ENCODE results near the gene HDGFL2. TPM values are rescaled to one million over a fixed set of nuclear protein-coding genes. Genes with fewer than 3 reads are reported as not detected.
"Not testable (repeated sequence)": the region's sequence is repeated elsewhere in the genome, so short reads cannot be mapped to it uniquely, and the experiment has no call there.

The HDGFL2 gene
- total RNA-seq, 1 experiment from 2014 or later: 56.1 TPM

DNA sequence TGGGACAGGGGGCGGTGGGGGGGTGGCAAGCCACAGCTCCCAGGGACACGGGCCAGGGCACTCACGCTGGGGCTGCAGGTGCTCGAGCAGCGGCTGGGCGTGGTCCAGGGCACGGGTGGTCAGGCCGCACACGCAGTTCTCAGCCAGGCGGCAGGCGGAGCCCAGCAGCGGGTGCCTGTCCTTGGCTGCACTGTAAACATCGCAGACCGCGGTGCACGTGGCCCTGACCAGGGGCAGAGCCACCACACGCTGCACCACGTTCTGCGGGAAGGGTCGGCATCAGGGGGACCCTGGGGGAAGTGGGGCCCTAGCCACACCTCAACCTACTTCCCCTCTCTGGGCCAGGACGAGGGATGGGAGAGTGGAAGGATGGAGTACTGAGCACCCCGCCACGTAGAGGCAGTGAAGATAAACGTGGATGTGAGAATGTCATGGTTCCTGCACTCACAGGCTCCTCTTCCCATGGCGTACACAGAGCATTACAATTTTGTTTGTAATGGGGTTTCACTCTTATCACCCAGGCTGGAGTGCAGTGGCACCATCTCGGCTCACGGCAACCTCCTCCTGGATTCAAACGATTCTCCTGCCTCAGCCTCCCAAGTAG is 59.6 kb downstream of the HDGFL2 start:
- no peak for DNase-seq (ENCODE audit: low spot score)

DNA sequence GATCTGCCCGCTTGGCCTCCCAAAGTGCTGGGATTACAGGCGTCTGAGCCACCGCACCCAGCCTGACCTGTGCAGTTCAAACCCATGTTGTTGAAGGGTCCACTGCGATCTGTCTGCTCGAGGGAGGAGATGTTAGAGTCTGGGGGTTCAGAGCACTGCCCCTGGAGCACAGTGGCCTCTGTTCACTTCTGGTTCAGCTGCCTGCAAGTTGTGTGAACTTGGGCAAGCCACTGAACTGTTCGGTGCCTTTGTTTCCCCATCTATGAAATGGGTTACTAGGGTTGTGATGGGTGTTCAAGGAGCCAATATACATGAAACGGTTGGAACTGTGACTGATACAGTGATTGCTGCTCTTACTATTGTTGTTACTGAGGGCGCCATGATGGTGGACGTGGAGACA is 61.2 kb downstream of the HDGFL2 start:
- DNase-seq (ENCODE audit: low spot score): no peak

DNA sequence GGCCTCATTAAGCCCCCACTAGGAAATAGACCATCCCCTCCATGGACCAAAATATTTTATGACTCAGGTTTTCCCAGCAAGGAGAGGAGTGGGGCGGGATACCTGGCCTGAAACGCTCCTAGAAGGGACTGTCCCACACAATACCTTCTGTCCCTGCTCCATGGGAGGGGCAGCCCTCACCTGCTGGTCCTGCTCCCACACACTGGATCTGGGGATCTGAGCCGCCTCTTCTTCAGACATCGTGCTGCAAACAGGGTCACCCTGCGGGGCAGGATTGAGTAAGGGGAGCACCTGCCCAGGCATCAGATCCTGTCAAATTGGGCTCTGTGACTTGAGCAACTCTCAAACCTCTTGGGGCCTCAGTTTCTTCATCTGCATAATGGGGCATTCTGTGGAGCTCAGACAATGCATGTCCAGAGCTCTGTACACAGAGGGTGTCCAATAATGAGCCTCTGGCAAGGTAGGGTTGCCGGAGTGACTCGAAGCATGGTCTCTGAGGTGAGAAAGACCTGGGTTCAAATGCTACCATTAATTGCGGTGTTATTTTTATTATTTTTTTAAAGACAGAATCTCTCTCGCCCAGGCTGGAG is 61.8 kb downstream of the HDGFL2 start:
- no peak for DNase-seq (ENCODE audit: low spot score)

GRCh38 chr19:4534836-4535658 is 63.0 kb downstream of the HDGFL2 start, which contains the start of gene PLIN5:
Gene PLIN5 (minus strand): TSS chr19:4535224. CDS start chr19:4534074, 1,150 bp downstream.
- DNase-seq (ENCODE audit: low spot score): peak; percentile 80

GRCh38 chr19:4536798-4537197 is 64.7 kb downstream of the HDGFL2 start:
- no peak for DNase-seq (ENCODE audit: low spot score)

DNA sequence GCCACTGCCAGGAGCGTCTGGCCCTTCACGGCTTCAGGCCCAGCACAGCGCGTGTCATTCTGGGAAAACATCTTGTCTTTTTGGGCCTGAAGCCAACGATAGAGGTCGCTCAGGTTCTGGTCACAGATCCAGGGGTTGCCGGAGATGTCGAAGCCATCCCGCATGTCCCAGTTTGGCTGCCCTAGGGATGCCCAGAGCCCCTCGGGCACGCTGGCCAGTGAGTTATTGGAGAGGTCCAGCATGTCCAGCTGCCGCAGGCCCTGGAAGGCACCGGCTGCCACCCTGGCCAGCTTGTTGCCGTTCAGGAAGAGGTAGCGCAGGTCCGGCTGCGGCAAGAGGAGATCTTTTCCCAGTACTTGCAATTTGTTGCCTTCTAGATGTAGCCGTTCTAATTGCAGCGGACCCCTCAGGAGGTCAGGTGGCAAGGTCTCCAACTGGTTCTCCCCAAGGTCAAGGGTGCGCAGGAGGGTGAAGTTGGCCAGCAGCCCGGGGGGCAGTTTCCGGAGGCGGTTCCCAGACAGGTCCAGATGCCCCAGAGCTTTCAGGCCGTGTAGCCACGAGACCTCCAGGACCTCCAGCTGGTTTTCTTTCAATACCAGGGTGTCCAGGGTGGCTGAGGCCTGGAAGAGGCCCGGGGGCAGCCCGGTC is 66.0 kb downstream of the HDGFL2 start:
- DNase-seq (ENCODE audit: low spot score): no peak

DNA sequence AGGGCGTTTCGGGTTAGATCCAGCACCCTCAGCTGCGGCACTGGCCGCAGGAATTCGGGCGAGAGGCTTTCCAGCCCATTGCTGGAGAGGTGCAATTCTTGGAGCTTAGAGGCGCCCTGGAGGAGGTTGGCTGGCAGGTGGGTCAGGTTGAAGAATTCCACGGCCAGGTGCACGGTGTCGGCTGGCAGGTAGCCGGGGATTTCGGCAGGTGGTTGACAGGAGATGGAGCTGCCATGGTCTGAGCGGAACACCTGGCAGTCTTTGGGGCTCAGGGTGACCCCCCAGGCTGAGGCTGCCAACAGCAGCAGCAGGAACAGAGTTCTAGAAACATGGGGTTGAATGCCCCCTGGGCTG is 66.5 kb downstream of the HDGFL2 start:
- DNase-seq (ENCODE audit: low spot score): no peak

DNA sequence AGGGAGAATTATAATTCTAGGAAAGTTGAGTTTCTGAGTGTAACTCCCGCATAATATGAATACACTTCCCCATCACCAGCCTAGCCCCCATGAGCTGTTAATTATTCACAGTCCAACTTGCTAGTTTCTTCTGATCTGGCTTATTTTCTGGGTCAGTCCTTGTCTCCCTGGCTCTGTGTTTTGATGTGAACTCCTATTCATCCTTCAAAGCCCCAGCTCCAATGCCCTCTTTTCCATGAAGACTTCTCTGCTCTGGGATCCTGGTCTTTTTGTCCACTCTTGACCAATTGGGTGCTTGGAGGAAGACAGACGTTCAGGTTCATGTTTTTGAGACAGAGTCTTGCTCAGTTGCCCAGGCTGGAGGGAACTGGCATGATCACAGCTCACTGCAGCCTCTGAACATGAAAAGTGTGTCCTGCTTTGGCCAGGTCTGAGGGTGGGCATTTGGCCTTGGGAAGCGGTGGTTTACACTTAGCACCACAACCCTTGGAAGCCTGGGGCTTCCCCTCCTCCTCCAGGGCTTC is 67.1 kb downstream of the HDGFL2 start:
- no peak for DNase-seq (ENCODE audit: low spot score)

DNA sequence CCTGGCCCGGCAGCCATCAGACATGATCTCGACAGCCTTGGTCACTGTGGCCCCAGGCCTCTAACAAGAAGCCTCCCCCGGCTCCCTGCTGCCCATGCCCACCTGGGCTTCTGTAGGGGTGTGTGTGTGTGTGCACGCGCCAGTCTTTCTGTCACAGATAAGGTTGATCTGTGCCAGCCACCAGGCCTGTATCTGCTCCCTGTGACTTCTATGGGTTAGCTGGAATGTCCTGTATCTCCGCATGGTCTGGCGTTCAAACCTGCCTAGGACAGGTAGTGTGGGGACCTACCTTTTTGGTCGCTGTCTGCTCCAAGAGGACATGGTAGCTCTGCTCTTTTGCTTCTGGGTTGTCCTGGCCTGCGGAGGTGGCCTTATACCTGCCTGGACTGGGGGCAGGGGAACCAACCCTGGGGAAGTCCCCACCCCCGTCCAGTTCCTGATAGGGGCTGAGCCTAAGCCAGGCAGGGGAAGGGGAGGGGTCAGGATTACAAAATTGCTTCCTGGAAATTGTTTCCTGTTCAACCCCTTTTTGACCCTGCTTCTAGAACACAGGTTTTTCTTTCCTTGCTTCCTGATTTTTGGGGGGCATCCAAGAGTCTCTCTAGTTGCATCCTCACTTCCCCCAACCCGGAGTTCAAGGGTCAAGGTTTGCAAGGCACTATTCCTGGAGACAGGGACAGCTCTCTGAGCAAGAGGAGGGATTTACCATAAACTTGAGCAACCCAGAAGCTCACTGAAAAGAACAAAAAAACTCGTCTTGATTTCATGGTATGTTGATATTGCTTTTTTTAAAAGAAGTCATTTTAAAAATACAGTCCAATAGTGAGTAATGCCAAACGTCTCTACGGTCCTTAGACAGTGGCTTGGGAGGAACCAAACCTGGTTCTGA is 67.8 kb downstream of the HDGFL2 start, which contains the start of gene LRG1:
TSS of gene LRG1 (minus strand) at position 344 of the 889 bp plus-strand sequence. CDS start at position 321, 23 bp downstream.
- DNase-seq (ENCODE audit: low spot score): peak; percentile 82

DNA sequence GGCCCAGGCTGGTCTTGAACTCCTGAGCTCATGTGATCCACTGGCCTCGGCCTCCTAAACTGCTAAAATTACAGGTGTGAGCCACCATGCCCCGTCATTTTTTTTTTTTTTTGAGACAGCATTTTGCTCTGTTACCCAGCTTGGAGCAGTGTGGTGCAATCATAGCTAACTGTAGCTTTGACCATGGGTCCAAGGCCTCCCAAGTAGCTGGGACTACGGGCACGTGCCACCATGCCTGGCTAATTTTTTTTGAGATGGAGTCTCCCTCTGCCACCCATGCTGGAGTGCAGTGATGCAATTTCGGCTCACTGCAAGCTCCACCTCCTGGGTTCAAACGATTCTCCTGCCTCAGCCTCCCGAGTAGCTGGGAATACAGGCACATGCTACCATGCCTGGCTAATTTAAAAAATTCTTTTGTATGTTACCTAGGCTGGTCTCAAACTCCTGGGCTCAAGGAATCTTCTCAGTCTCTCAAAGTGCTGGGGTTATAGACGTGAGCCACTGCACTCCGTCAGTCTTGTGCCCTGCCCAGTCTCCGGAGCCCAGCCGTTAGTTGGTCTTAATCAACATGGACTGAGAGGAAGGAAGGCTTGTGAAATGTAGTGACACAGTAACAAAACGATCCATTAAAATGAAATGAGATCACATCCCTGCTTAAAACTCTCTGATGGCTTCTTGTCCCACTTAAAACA is 69.2 kb downstream of the HDGFL2 start:
- no peak for DNase-seq (ENCODE audit: low spot score)

DNA sequence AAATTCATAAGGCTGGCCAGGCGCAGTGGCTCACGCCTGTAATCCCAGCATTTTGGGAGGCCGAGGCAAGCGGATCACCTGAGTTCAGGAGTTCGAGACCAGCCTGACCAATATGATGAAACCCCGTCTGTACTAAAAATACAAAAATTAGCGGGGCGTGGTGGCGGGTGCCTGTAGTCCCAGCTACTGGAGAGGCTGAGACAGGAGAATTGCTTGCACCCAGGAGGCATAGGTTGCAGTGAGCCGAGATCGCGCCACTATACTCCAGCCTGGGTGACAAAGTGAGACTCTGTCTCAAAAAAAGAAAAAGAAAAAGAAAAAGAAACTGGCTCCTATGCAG is 69.7 kb downstream of the HDGFL2 start:
- DNase-seq (ENCODE audit: low spot score): not testable (repeated sequence)

GRCh38 chr19:4542896-4543841 is 71.1 kb downstream of the HDGFL2 start:
- DNase-seq (ENCODE audit: low spot score): no peak

DNA sequence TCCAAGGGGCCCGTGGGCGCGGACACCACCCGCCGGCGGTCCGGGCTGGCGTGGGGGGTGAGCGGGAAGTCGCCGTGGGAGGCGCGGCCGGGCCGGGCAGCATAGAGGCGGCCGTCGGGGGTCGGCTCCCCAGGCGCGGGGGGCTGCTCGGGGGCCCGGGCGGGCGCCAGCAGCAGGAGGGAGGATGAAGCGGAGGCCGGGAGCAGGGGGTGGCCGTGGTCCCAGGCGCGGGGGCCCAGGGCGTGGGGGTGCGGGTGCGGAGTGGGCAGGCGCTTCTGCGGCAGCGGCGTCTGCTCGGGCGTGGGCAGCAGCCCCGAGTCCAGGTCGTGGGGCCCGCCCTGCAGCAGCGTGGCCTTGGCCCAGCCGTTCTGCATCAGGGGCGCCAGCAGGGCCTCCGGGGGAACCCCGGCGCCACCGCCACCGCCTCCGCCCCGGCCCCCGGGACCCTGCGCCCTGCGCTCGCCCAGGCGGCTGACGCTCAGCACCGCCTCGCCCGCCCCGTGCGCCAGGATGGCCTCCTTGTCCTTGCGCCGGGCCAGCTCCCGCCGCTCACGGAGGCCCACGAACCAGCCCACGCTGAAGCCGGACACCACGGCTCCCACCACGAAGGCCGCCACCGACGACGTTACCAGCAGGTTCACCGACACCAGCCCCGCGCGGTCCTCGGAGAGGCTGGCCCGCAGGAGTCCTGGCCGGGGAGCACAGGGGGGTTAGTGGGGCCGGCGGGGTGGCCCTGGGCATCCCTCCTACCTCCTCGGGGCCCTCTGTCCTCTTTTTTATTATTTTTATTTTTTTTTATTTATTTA is 71.9 kb downstream of the HDGFL2 start:
- DNase-seq (ENCODE audit: low spot score): no peak

DNA sequence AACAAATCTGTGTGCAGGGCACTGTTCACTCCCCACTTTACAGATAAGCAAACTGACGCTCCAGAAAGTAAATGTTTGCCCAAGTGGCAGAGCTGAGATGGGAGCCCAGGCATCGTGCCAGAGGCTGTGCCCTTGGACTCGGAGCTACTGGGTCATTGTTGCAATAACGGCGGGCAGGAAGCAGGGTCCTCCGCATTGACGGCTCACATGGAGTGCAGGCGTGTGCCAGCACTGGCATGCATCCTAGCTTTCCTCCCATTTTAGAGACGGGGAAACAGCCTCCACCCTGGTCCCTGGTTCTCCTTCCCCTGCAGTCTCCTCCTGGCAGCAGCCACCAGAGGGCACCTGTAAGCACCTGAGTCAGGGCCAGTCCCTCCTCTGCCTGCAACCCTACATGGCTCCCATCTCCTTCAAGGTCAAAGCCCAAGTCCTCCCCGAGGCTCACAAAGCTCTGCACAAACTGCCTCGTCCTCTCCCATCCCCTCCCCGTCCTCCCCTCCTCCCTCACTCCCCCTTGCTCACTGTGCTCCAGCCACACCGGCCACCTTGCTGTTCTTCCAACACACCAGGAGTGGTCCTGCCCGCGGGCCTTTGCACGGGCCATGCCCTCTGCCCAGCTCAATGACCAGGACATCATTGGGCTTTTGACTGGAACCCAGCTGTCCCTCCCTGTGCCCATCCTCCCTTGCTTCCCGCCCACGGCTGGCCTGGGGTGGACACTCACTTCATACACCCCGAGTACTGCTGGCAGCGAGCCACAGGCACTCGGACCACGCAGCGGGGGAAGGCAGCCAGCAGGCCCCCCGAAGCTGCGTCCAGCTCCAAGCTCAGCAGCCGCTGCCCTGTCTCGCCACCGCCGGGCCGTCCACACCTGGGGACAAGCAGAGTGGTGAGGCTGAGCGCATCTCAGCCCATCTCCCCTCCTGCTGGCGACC is 75.5 kb downstream of the HDGFL2 start:
- DNase-seq (ENCODE audit: low spot score): peak; percentile 23

- DNase-seq (ENCODE audit: low spot score): no peak
These were observed 76.1 kb downstream of the HDGFL2 start for GRCh38 chr19:4548238-4548584.

GRCh38 chr19:4550018-4550417 is 77.9 kb downstream of the HDGFL2 start:
- DNase-seq (ENCODE audit: low spot score): no peak

- no peak for DNase-seq (ENCODE audit: low spot score)
These were observed 78.5 kb downstream of the HDGFL2 start for GRCh38 chr19:4550479-4551050.
